Astrocyte (in vitro differentiated cells and primary cell): ENCODE measurements around the gene BCL2. TPM values are rescaled to one million over a fixed set of nuclear protein-coding genes. Genes with fewer than 3 reads are reported as not detected.

Source experiments
- DNase-seq: peaks from one replicate; pipeline ENCODE4 v3.0.0-alpha.2; 2010; ENCODE audit warnings: low read depth
- FAIRE-seq: peaks from 2 replicates; lab custom pipeline; 2011; peaks lifted over from hg19 to GRCh38; lab: Jason Lieb, UNC
- H2AFZ ChIP-seq: 2 replicates; pipeline ENCODE4 v1.6.0; 2012; ENCODE audit warnings: low read depth, low read length, inconsistent platforms
- H3K27ac ChIP-seq: 2 replicates; pipeline ENCODE4 v1.5.1; 2011; ENCODE audit warnings: low read depth, low read length, inconsistent platforms
- H3K27me3 ChIP-seq: 2 replicates; pipeline ENCODE4 v1.6.0; 2011; ENCODE audit warnings: low read length, inconsistent platforms; ENCODE audit not compliant: insufficient read depth
- H3K36me3 ChIP-seq: 2 replicates; pipeline ENCODE4 v1.5.1; 2011; ENCODE audit warnings: low read length, inconsistent platforms; ENCODE audit not compliant: insufficient read depth
- H3K4me1 ChIP-seq: 2 replicates; pipeline ENCODE4 v1.5.1; 2011; ENCODE audit warnings: low read length, inconsistent platforms; ENCODE audit not compliant: insufficient read depth
- H3K4me2 ChIP-seq: 2 replicates; pipeline ENCODE4 v1.6.0; 2012; ENCODE audit warnings: low read length, inconsistent platforms
- H3K4me3 ChIP-seq: 2 replicates; pipeline ENCODE4 v1.5.1; 2011; ENCODE audit warnings: low read depth, mild to moderate bottlenecking, low read length, inconsistent platforms; ENCODE audit not compliant: insufficient read depth
- H3K79me2 ChIP-seq: 2 replicates; pipeline ENCODE4 v1.6.0; 2012; ENCODE audit warnings: mild to moderate bottlenecking, low read length, inconsistent platforms; ENCODE audit not compliant: insufficient read depth
- H3K9ac ChIP-seq: 2 replicates; pipeline ENCODE4 v1.6.0; 2012; ENCODE audit warnings: mild to moderate bottlenecking, low read length, inconsistent platforms
- H3K9me3 ChIP-seq: 2 replicates; pipeline ENCODE4 v1.5.1; 2012; ENCODE audit warnings: low read depth, mild to moderate bottlenecking, low read length, inconsistent platforms; ENCODE audit not compliant: insufficient read depth
- H4K20me1 ChIP-seq: 2 replicates; pipeline ENCODE4 v1.6.0; 2012; ENCODE audit warnings: low read length, inconsistent platforms; ENCODE audit not compliant: insufficient read depth
- H3K27ac Mint-ChIP-seq: one replicate; pipeline ENCODE4 v1.8.0; 2021; ENCODE audit warnings: mild to moderate bottlenecking, mixed read lengths; ENCODE audit not compliant: unreplicated experiment
- H3K27me3 Mint-ChIP-seq: one replicate; pipeline ENCODE4 v1.8.0; 2021; ENCODE audit warnings: low read depth, mixed read lengths; ENCODE audit not compliant: unreplicated experiment
- H3K36me3 Mint-ChIP-seq: one replicate; pipeline ENCODE4 v1.8.0; 2021; ENCODE audit warnings: low read depth, mixed read lengths; ENCODE audit not compliant: unreplicated experiment
- H3K4me1 Mint-ChIP-seq: one replicate; pipeline ENCODE4 v1.8.0; 2021; ENCODE audit warnings: low read depth, mixed read lengths; ENCODE audit not compliant: unreplicated experiment
- H3K4me3 Mint-ChIP-seq: one replicate; pipeline ENCODE4 v1.8.0; 2021; ENCODE audit warnings: mild to moderate bottlenecking, moderate library complexity, mixed read lengths; ENCODE audit not compliant: unreplicated experiment
- H3K9me3 Mint-ChIP-seq: one replicate; pipeline ENCODE4 v1.8.0; 2021; ENCODE audit warnings: mild to moderate bottlenecking, mixed read lengths; ENCODE audit not compliant: unreplicated experiment
- EZH2 ChIP-seq: IDR thresholded peaks from 2 replicates; pipeline ENCODE4 v1.6.1; 2012; ENCODE audit warnings: mild to moderate bottlenecking, low read length, inconsistent platforms; ENCODE audit not compliant: insufficient read depth
- total RNA-seq: library from RNA; stranded (reverse); gene quantifications from 2 replicates; pipeline ENCODE4 v1.2.1, GENCODE V29; 2021
- TF ChIP-seq, protein P1 (sequence below): IDR thresholded peaks from 2 replicates; pipeline ENCODE4 v1.5.1; 2011; ENCODE audit warnings: low read depth, mild to moderate bottlenecking, inconsistent platforms, low read length, moderate library complexity; ENCODE audit not compliant: insufficient read depth

The BCL2 gene
- total RNA-seq, 1 donor from 2014 or later = 1.7 TPM

DNA sequence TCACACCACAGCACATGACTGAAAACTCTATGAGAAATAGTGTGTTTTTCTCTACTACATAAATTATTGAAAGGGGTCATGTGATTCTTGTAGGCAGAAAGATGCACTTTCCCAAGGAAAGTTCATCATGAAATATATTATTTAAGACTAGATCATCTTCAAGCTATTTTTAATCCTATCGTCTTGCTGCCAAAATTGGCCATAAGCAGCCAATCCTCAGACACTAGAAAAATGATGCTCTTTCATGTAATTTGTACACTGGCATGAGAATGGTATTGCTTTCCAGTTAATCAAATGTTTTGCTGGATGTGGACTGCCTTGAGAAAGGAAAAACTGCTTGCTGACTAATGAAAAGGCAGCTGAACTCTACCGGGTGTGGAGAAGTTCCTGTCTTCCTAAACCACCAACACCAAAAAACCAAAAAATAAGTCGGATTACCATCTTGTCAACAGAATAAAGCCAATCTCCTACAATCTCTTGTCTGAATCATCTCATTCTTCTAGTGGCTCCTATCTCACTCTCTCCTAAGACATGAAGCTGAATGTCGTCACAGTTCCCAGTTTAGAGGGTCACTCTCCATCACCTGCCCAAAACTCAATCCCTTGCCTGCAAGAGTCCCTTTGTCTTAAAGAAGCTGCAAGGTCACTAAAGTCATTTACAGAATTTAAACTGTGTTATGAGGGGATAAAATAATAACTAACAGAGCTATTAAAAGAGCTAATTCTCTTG is 5.3 kb downstream of the BCL2 start:
- Mint-ChIP-seq H3K27ac (no peak overlapping the region), H3K4me3 (no peak overlapping the region), H3K36me3 (peaks cover 2% of the 10 kb centered on the region), H3K4me1 (peaks cover 16% of the 10 kb centered on the region), H3K27me3 (peaks cover 20% of the 10 kb centered on the region), H3K9me3 (no peaks in the 10 kb centered on the region)
- Histone ChIP-seq H3K36me3 (no peaks in the 10 kb centered on the region), H3K4me1 (peaks cover 9% of the 10 kb centered on the region), H3K27ac (no peak overlapping the region), H2AFZ (no peak overlapping the region), H3K4me3 (no peak overlapping the region), H3K9ac (no peak overlapping the region), H3K79me2 (no peaks in the 10 kb centered on the region), H4K20me1 (no peaks in the 10 kb centered on the region), H3K4me2 (no peak overlapping the region), H3K27me3 (peaks cover 10% of the 10 kb centered on the region), H3K9me3 (no peaks in the 10 kb centered on the region)
- TF ChIP-seq EZH2 = no peak
- TF ChIP-seq, protein P1, sequence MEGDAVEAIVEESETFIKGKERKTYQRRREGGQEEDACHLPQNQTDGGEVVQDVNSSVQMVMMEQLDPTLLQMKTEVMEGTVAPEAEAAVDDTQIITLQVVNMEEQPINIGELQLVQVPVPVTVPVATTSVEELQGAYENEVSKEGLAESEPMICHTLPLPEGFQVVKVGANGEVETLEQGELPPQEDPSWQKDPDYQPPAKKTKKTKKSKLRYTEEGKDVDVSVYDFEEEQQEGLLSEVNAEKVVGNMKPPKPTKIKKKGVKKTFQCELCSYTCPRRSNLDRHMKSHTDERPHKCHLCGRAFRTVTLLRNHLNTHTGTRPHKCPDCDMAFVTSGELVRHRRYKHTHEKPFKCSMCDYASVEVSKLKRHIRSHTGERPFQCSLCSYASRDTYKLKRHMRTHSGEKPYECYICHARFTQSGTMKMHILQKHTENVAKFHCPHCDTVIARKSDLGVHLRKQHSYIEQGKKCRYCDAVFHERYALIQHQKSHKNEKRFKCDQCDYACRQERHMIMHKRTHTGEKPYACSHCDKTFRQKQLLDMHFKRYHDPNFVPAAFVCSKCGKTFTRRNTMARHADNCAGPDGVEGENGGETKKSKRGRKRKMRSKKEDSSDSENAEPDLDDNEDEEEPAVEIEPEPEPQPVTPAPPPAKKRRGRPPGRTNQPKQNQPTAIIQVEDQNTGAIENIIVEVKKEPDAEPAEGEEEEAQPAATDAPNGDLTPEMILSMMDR = no peak
- no peak for DNase-seq
- no peak for FAIRE-seq

DNA sequence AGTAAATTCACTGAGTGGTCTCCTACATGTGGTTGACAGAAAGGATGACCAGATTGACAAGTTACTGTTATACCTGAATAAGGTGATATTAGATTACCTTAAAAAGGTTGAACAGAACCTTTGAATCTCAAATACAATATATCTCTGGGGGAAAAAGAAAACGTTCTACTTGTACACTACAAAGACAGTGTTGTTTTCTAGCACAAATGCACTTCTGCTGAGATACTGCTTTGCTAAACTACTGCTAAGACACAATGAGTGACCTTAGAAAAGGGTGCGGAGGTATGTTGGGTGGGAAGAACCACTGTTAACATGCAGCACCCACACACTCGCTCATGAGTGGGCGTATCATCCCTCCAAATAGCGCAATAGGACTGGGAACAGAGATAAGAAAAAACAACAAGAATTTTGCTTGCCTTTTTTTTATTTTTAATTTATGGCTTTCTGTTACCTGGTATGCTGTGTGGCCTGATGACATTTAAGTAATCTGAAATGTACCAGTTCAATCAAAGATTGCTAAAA is 6.1 kb downstream of the BCL2 start:
- H3K27me3 ChIP-seq = peaks cover 6% of the 10 kb centered on the region
- H3K9me3 ChIP-seq = no peaks in the 10 kb centered on the region
- DNase-seq (no peak), FAIRE-seq (no peak)
- no peak overlapping the region for H3K27ac ChIP-seq
- no peaks in the 10 kb centered on the region for H3K79me2 ChIP-seq
- peaks cover 9% of the 10 kb centered on the region for H3K4me1 Mint-ChIP-seq
- peaks cover 5% of the 10 kb centered on the region for H3K4me1 ChIP-seq
- H3K36me3 Mint-ChIP-seq = no peaks in the 10 kb centered on the region
- H3K27ac Mint-ChIP-seq = no peak overlapping the region
- H3K27me3 Mint-ChIP-seq = peaks cover 12% of the 10 kb centered on the region
- no peak overlapping the region for H3K4me3 ChIP-seq
- no peak overlapping the region for H2AFZ ChIP-seq
- no peaks in the 10 kb centered on the region for H3K36me3 ChIP-seq
- no peak overlapping the region for H3K4me3 Mint-ChIP-seq
- no peaks in the 10 kb centered on the region for H4K20me1 ChIP-seq
- TF ChIP-seq EZH2 = no peak
- TF ChIP-seq, protein P1 = no peak
- H3K9ac ChIP-seq = no peak overlapping the region
- no peaks in the 10 kb centered on the region for H3K9me3 Mint-ChIP-seq
- no peak overlapping the region for H3K4me2 ChIP-seq
